Ectodermal cell (in vitro differentiated cells): ENCODE data around the gene MTM1.

Experiments used
- H3K27ac ChIP-seq: 2 replicates; pipeline ENCODE4 v1.7.0; 2013; ENCODE audit warnings: mild to moderate bottlenecking, low read depth, low read length; ENCODE audit not compliant: insufficient read depth, poor library complexity, severe bottlenecking
- H3K27me3 ChIP-seq: 2 replicates; pipeline ENCODE4 v1.7.0; 2013; ENCODE audit warnings: mild to moderate bottlenecking, low read length; ENCODE audit not compliant: insufficient read depth, control insufficient read depth, poor library complexity, severe bottlenecking
- H3K36me3 ChIP-seq: one replicate; pipeline ENCODE4 v1.7.0; 2013; ENCODE audit warnings: low read length; ENCODE audit not compliant: control insufficient read depth, insufficient read depth
- H3K4me1 ChIP-seq: one replicate; pipeline ENCODE4 v1.7.0; 2013; ENCODE audit warnings: low read length; ENCODE audit not compliant: control insufficient read depth, insufficient read depth
- H3K4me3 ChIP-seq: 2 replicates; pipeline ENCODE4 v1.7.0; 2013; ENCODE audit warnings: low read depth, low read length, control low read depth; ENCODE audit not compliant: insufficient read depth
- H3K9me3 ChIP-seq: 2 replicates; pipeline ENCODE4 v1.7.0; 2013; ENCODE audit warnings: mild to moderate bottlenecking, low read length, moderate library complexity; ENCODE audit not compliant: control insufficient read depth
- WGBS, 2 experiments: methylation state at CpG; one replicate each; pipeline ENCODE4 v1.1.7; 2013; ENCODE audit warnings: missing lambda C conversion rate in 2 of 2; 5-methylcytosine and 5-hydroxymethylcytosine counted together

MTM1 gene

DNA sequence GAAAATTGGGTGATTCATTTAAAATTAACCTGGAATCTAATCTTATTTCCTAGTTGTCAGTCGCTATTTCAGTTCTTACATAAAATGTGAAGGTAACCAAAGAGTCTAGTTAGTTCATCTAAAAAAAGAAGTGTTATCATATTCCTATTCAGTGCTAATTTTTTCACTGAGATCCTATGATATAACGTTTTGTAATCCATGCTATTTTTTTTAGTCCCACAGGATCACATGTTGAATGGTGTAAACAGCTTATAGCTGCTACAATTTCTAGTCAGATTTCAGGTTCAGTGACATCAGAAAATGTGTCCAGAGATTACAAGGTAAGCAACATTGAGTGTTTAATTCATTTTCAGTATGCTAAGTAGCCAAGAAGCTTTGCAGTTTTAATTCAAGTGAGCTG, 130.6 kb downstream of the MTM1 start:
- Histone ChIP-seq H3K27me3 (no peaks in the 10 kb centered on the region), H3K9me3 (no peaks in the 10 kb centered on the region), H3K4me3 (no peak overlapping the region), H3K36me3 (no peaks in the 10 kb centered on the region), H3K4me1 (peaks cover 6% of the 10 kb centered on the region), H3K27ac (no peak overlapping the region)
- 79% methylated on average over 2 of the region's 2 CpGs; no CpG with 5 or more reads in 1 of the 2 experiments for WGBS, 2 experiments

- no peak overlapping the region for H3K4me3 ChIP-seq
- peaks cover 2% of the 10 kb centered on the region for H3K4me1 ChIP-seq
- H3K36me3 ChIP-seq, result no peaks in the 10 kb centered on the region
- no peak overlapping the region for H3K27ac ChIP-seq
- no peaks in the 10 kb centered on the region for H3K27me3 ChIP-seq
- no peaks in the 10 kb centered on the region for H3K9me3 ChIP-seq
Measured at GRCh38 chrX:150700107-150700506, 131.7 kb downstream of the MTM1 start.

- H3K27ac ChIP-seq, result no peak overlapping the region
- no peaks in the 10 kb centered on the region for H3K9me3 ChIP-seq
- no peaks in the 10 kb centered on the region for H3K27me3 ChIP-seq
- WGBS, 2 experiments, result 100% methylated on average over 1 of the region's 1 CpG; no CpG with 5 or more reads in 1 of the 2 experiments
- H3K4me3 ChIP-seq, result no peak overlapping the region
- no peaks in the 10 kb centered on the region for H3K4me1 ChIP-seq
- no peaks in the 10 kb centered on the region for H3K36me3 ChIP-seq
Measured at GRCh38 chrX:150701377-150701776, 133.0 kb downstream of the MTM1 start.

DNA sequence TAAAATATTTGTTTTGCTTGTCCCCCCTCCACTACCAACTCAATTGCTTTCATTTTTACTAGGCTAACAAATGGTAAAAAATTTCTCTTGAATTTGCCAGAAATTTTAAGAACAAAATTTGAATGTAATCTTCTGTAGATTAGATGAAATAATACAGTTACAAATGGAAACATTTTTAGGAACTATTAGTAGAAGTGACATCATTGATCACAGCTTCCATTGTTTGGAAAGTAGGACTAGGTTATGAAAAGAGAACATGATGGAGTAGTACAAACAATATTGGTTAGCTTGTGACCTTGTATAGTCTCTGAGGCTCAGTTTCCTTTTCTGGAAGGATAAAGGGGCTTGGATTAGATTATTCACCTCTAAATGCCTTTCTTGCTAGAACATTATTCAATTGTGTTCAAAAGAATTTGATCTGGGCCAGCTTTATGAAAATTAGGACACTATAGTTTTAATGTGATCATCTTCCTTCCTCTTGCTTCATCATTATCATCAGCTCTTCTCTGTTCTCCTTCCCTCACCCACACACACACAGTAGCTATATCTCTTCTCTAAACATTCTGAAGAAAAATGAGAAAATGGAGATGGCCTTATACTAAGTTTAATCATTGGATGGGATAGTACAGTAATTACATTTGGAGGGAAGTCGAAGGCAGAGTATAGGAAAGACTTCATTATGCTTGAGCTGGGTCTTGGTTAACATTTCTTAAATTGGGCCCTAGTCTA, 134.7 kb downstream of the MTM1 start:
- 93 to 100% methylated on average over 1 of the region's 1 CpG for WGBS, 2 experiments
- H3K4me3 ChIP-seq, result no peak overlapping the region
- H3K36me3 ChIP-seq, result no peaks in the 10 kb centered on the region
- no peak overlapping the region for H3K27ac ChIP-seq
- no peaks in the 10 kb centered on the region for H3K4me1 ChIP-seq
- H3K9me3 ChIP-seq, result no peaks in the 10 kb centered on the region
- no peaks in the 10 kb centered on the region for H3K27me3 ChIP-seq

DNA sequence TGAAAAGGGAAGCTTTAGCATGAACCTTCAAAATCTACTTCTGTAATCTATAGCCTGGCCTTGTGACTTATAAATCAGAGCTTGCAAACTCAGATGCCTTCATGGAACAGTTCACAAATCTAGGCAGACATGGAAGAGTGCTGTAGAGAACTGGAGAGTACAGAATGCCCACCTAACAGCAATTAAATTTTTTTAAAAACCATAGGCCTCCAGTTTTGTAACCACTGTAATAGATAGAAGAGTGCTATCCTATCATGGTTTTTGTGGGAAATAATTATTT, 135.2 kb downstream of the MTM1 start:
- Histone ChIP-seq H3K27me3 (no peaks in the 10 kb centered on the region), H3K4me3 (no peak overlapping the region), H3K27ac (no peak overlapping the region), H3K36me3 (no peaks in the 10 kb centered on the region), H3K9me3 (no peaks in the 10 kb centered on the region), H3K4me1 (no peaks in the 10 kb centered on the region)

DNA sequence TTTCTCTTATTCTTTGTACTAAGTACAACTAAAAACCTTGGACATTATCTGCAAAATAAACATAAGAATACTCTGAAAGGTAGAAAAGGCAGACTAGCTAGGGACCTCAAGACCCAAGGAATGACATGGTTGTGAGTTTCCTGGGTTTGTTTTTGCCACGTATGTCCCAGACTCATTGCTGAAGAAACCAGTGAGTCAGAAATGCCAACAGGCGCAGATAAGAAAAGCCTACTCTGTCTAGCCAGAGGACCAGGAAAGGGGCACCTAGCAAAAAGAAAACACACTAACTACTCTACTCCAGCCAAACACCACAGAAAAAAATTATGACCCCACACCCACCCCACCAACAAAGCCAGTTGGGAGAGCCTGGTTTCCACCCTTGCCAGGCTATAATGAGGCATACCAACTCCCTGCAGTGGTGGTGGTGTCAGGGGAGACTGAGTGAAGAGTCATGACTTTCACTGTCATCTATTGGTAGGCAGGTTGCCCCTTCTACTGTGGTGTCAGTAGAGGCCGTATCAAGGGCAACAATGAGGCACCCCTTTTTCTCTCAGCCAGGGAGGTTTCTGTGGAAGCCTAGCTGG, 135.7 kb downstream of the MTM1 start:
- Histone ChIP-seq H3K27ac (no peak overlapping the region), H3K36me3 (no peaks in the 10 kb centered on the region), H3K4me1 (no peaks in the 10 kb centered on the region), H3K27me3 (no peaks in the 10 kb centered on the region), H3K4me3 (no peak overlapping the region), H3K9me3 (no peaks in the 10 kb centered on the region)
- WGBS, 2 experiments, result 93% methylated on average over 3 of the region's 3 CpGs

GRCh38 chrX:150712619-150713018, 144.2 kb downstream of the MTM1 start:
- no peaks in the 10 kb centered on the region for H3K27me3 ChIP-seq
- no peaks in the 10 kb centered on the region for H3K4me1 ChIP-seq
- no peak overlapping the region for H3K4me3 ChIP-seq
- no peak overlapping the region for H3K27ac ChIP-seq
- H3K36me3 ChIP-seq, result no peaks in the 10 kb centered on the region
- no peaks in the 10 kb centered on the region for H3K9me3 ChIP-seq

- 90 to 98% methylated on average over 3 of the region's 3 CpGs for WGBS, 2 experiments
- H3K27me3 ChIP-seq, result no peaks in the 10 kb centered on the region
- H3K36me3 ChIP-seq, result no peaks in the 10 kb centered on the region
- H3K9me3 ChIP-seq, result no peaks in the 10 kb centered on the region
- no peak overlapping the region for H3K4me3 ChIP-seq
- no peak overlapping the region for H3K27ac ChIP-seq
- H3K4me1 ChIP-seq, result no peaks in the 10 kb centered on the region
Measured at GRCh38 chrX:150715184-150715583, 146.8 kb downstream of the MTM1 start.

GRCh38 chrX:150719621-150720020, 151.2 kb downstream of the MTM1 start:
- Histone ChIP-seq H3K9me3 (no peaks in the 10 kb centered on the region), H3K36me3 (no peaks in the 10 kb centered on the region), H3K4me1 (no peaks in the 10 kb centered on the region), H3K4me3 (no peak overlapping the region), H3K27ac (no peak overlapping the region), H3K27me3 (no peaks in the 10 kb centered on the region)
- 91 to 100% methylated on average over 2 to 3 of the region's 4 CpGs for WGBS, 2 experiments
